ENCODE measurements around the gene DACH1.
"Not testable (repeated sequence)": the region's sequence is repeated elsewhere in the genome, so short reads cannot be mapped to it uniquely, and the experiment has no call there.

The DACH1 gene

GRCh38 chr13:71828564-71828963 is 38.4 kb downstream of the DACH1 start:
- DNase-seq (ENCODE audit: low read depth), result no peak

GRCh38 chr13:71828117-71828516 is 38.9 kb downstream of the DACH1 start:
- DNase-seq (ENCODE audit: low read depth), result no peak

GRCh38 chr13:71827241-71827640 is 39.8 kb downstream of the DACH1 start:
- no peak for DNase-seq (ENCODE audit: low read depth)

GRCh38 chr13:71820699-71821098 is 46.3 kb downstream of the DACH1 start:
- DNase-seq (ENCODE audit: low read depth), result no peak

GRCh38 chr13:71817335-71817734 is 49.7 kb downstream of the DACH1 start:
- no peak for DNase-seq (ENCODE audit: low read depth)

- no peak for DNase-seq (ENCODE audit: low read depth)
These were observed 52.1 kb downstream of the DACH1 start for GRCh38 chr13:71814806-71815360.

GRCh38 chr13:71813187-71813586 is 53.8 kb downstream of the DACH1 start:
- DNase-seq (ENCODE audit: low read depth), result no peak

GRCh38 chr13:71811344-71811743 is 55.7 kb downstream of the DACH1 start:
- no peak for DNase-seq (ENCODE audit: low read depth)

- no peak for DNase-seq (ENCODE audit: low read depth)
These were observed 58.3 kb downstream of the DACH1 start for GRCh38 chr13:71808708-71809107.

- DNase-seq (ENCODE audit: low read depth), result no peak
These were observed 60.1 kb downstream of the DACH1 start for GRCh38 chr13:71806886-71807285.

- no peak for DNase-seq (ENCODE audit: low read depth)
These were observed 63.9 kb downstream of the DACH1 start for GRCh38 chr13:71803066-71803465.

GRCh38 chr13:71801781-71802180 is 65.2 kb downstream of the DACH1 start:
- no peak for DNase-seq (ENCODE audit: low read depth)

- DNase-seq (ENCODE audit: low read depth), result no peak
These were observed 65.7 kb downstream of the DACH1 start for GRCh38 chr13:71801165-71801760.

- no peak for DNase-seq (ENCODE audit: low read depth)
These were observed 67.7 kb downstream of the DACH1 start for GRCh38 chr13:71799324-71799723.

GRCh38 chr13:71798707-71799106 is 68.3 kb downstream of the DACH1 start:
- DNase-seq (ENCODE audit: low read depth), result no peak

- DNase-seq (ENCODE audit: low read depth), result no peak
These were observed 69.5 kb downstream of the DACH1 start for GRCh38 chr13:71797517-71797916.

- DNase-seq (ENCODE audit: low read depth), result no peak
These were observed 77.2 kb downstream of the DACH1 start for GRCh38 chr13:71789693-71790329.

GRCh38 chr13:71789037-71789436 is 78.0 kb downstream of the DACH1 start:
- DNase-seq (ENCODE audit: low read depth), result no peak

- DNase-seq (ENCODE audit: low read depth), result no peak
These were observed 79.6 kb downstream of the DACH1 start for GRCh38 chr13:71787414-71787813.

GRCh38 chr13:71786875-71787274 is 80.1 kb downstream of the DACH1 start:
- no peak for DNase-seq (ENCODE audit: low read depth)

GRCh38 chr13:71785361-71785760 is 81.6 kb downstream of the DACH1 start:
- DNase-seq (ENCODE audit: low read depth), result no peak

- no peak for DNase-seq (ENCODE audit: low read depth)
These were observed 86.5 kb downstream of the DACH1 start for GRCh38 chr13:71780546-71780945.

GRCh38 chr13:71778998-71779397 is 88.0 kb downstream of the DACH1 start:
- not testable (repeated sequence) for DNase-seq (ENCODE audit: low read depth)

- no peak for DNase-seq (ENCODE audit: low read depth)
These were observed 91.0 kb downstream of the DACH1 start for GRCh38 chr13:71775966-71776365.
